Right renal pelvis (tissue), 4 donors: ENCODE data around the gene MAST2. TPM values are rescaled to one million over a fixed set of nuclear protein-coding genes. Genes with fewer than 3 reads are reported as not detected.

ENCODE experiments used
- polyA plus RNA-seq, 4 donors: library from polyadenylated mRNA; unstranded; fragments of 120-200 nt; gene quantifications; one replicate each; pipeline ENCODE4 v1.2.1, GENCODE V29; 2013; ENCODE audit not compliant: insufficient read length in 4 of 4

MAST2 gene
- polyA plus RNA-seq, 4 donors, result 31.6 to 31.9 (median 31.7) TPM

Other genes with a start within 250 kb of the MAST2 start
- 100 to 1,000 TPM; 271 to 301 (median 279) TPM for gene NASP, start 219.6 kb upstream of the MAST2 start, polyA plus RNA-seq
- gene CCDC17, start 179.6 kb upstream of the MAST2 start, polyA plus RNA-seq, result 1 to 10 TPM in 3 of 4 donors, under 1 TPM in 1; 0.85 to 2.6 (median 1.8) TPM
- gene GPBP1L1, start 117.1 kb upstream of the MAST2 start, polyA plus RNA-seq, result 100 to 1,000 TPM in 3 of 4 donors, 10 to 100 TPM in 1; 89.8 to 132 (median 114) TPM
- gene TMEM69, start 115.4 kb upstream of the MAST2 start, polyA plus RNA-seq, result 10 to 100 TPM; 51.6 to 57.7 (median 54.2) TPM
- gene IPP, start 53.0 kb upstream of the MAST2 start, polyA plus RNA-seq, result 10 to 100 TPM; 26.7 to 31.9 (median 31.6) TPM